Keratinocyte (primary cell): ENCODE data around the gene FGF8. TPM values are rescaled to one million over a fixed set of nuclear protein-coding genes. Genes with fewer than 3 reads are reported as not detected.

Experiments
- DNase-seq: peaks from one replicate; pipeline ENCODE4 v3.0.0-alpha.2; 2011; ENCODE audit warnings: low read depth, missing footprints, low spot score
- FAIRE-seq: peaks from 2 replicates; lab custom pipeline; 2011; peaks lifted over from hg19 to GRCh38; lab: Jason Lieb, UNC
- H2AFZ ChIP-seq: 2 replicates; pipeline ENCODE4 v1.6.0; 2012; ENCODE audit warnings: low read length, control low read depth, inconsistent platforms; ENCODE audit not compliant: control insufficient read depth
- H3K27ac ChIP-seq: 2 replicates; pipeline ENCODE4 v1.5.1; 2011; ENCODE audit warnings: low read length; ENCODE audit not compliant: control insufficient read depth, insufficient read depth
- H3K27me3 ChIP-seq: 3 replicates; pipeline ENCODE4 v1.6.0; 2011; ENCODE audit warnings: low read length; ENCODE audit not compliant: control insufficient read depth, insufficient read depth; ENCODE audit errors: extremely low read depth
- H3K36me3 ChIP-seq, 2 experiments: 2 replicates in 1 of 2; 3 replicates in 1 of 2; pipeline ENCODE4 v1.5.1; 2011; ENCODE audit warnings: low read length in 2 of 2, mild to moderate bottlenecking in 1 of 2; ENCODE audit not compliant: control insufficient read depth in 2 of 2, insufficient read depth in 2 of 2; ENCODE audit errors: extremely low read depth in 1 of 2
- H3K4me1 ChIP-seq: 3 replicates; pipeline ENCODE4 v1.5.1; 2011; ENCODE audit warnings: low read length; ENCODE audit not compliant: control insufficient read depth, insufficient read depth; ENCODE audit errors: extremely low read depth
- H3K4me2 ChIP-seq: 3 replicates; pipeline ENCODE4 v1.6.0; 2011; ENCODE audit warnings: low read depth, low read length; ENCODE audit not compliant: control insufficient read depth, insufficient read depth; ENCODE audit errors: extremely low read depth
- H3K4me3 ChIP-seq, 3 experiments: fragments of 200-600 bp in 1 of 3; sonication (generic) in 1 of 3; 2 replicates in 2 of 3; 3 replicates in 1 of 3; pipeline ENCODE4 v1.5.1; 2011 to 2016; ENCODE audit warnings: low read length in 3 of 3, mild to moderate bottlenecking in 3 of 3, control low read depth in 2 of 3, inconsistent platforms in 1 of 3, low read depth in 1 of 3, mixed read lengths in 1 of 3, mixed run types in 1 of 3, moderate library complexity in 1 of 3; ENCODE audit not compliant: control insufficient read depth in 2 of 3, insufficient read depth in 2 of 3; ENCODE audit errors: extremely low read depth in 1 of 3
- H3K79me2 ChIP-seq: 2 replicates; pipeline ENCODE4 v1.6.0; 2012; ENCODE audit warnings: low read length; ENCODE audit not compliant: control insufficient read depth, insufficient read depth
- H3K9ac ChIP-seq: 3 replicates; pipeline ENCODE4 v1.6.0; 2011; ENCODE audit warnings: low read length; ENCODE audit not compliant: control insufficient read depth, insufficient read depth; ENCODE audit errors: extremely low read depth
- H3K9me1 ChIP-seq: 3 replicates; pipeline ENCODE4 v1.6.0; 2011; ENCODE audit warnings: low read length; ENCODE audit not compliant: control insufficient read depth, insufficient read depth; ENCODE audit errors: extremely low read depth
- H3K9me3 ChIP-seq: 2 replicates; pipeline ENCODE4 v1.5.1; 2012; ENCODE audit warnings: low read depth, low read length; ENCODE audit not compliant: control insufficient read depth
- H4K20me1 ChIP-seq: 3 replicates; pipeline ENCODE4 v1.6.0; 2011; ENCODE audit warnings: low read length; ENCODE audit not compliant: control insufficient read depth, insufficient read depth; ENCODE audit errors: extremely low read depth
- CTCF ChIP-seq, 3 experiments: IDR thresholded peaks in 1 of 3; conservative IDR thresholded peaks in 1 of 3; optimal IDR thresholded peaks in 1 of 3; 2 replicates in 2 of 3; 3 replicates in 1 of 3; pipeline versions ENCODE3 to v1.5.1; 2011; ENCODE audit warnings: low read length in 3 of 3, mild to moderate bottlenecking in 3 of 3, moderate library complexity in 2 of 3, control low read depth in 1 of 3, inconsistent platforms in 1 of 3; ENCODE audit not compliant: insufficient read depth in 2 of 3; ENCODE audit errors: extremely low read depth in 1 of 3
- EZH2 ChIP-seq: IDR thresholded peaks from one replicate; pipeline ENCODE4 v1.6.1; 2012; ENCODE audit warnings: inconsistent platforms, mild to moderate bottlenecking, low read length, moderate library complexity
- dilution Hi-C: fragments of 300-500 bp; cut with MboI; formaldehyde crosslinking; loops from one replicate; pipeline ENCODE4 v1.7.0; 2020; ENCODE audit warnings: low sequenced_read_pairs; ENCODE audit not compliant: extremely low pct_ligation_motif_present
- polyA plus RNA-seq, 5 experiments: library from polyadenylated mRNA; depleted of rRNA in 3 of 5; stranded (reverse) in 3 of 5; stranded (forward) in 1 of 5; unstranded in 1 of 5; fragments of >200 nt; gene quantifications; 1 replicate in 1 of 5; 2 replicates in 3 of 5; 3 replicates in 1 of 5; pipeline versions ENCODE4 v1.2.1 to v1.2.3, GENCODE V29; 2011 to 2012; ENCODE audit warnings: missing spikeins in 2 of 5, low read depth in 1 of 5, low replicate concordance in 1 of 5

Gene FGF8
- polyA plus RNA-seq, 1 donor (not counting 4 experiments of a cell fraction or from before 2014, with no cell fraction given), result not detected

- H3K4me2 ChIP-seq, result peak overlapping the region; percentile 78
- no peak for DNase-seq
Observed at GRCh38 chr10:101779544-101780186, 3.8 kb upstream of the FGF8 start.

GRCh38 chr10:101778781-101779543 lies 3.0 kb upstream of the FGF8 start:
- peaks cover 19% of the 10 kb centered on the region for H4K20me1 ChIP-seq
- FAIRE-seq (no peak), DNase-seq (no peak)
- H3K27ac ChIP-seq, result no peak overlapping the region
- peaks cover 5 to 10% of the 10 kb centered on the region in 2 experiments for H3K36me3 ChIP-seq
- peaks cover 11% of the 10 kb centered on the region for H3K79me2 ChIP-seq
- dilution Hi-C loops, result no loop called here
- H3K9ac ChIP-seq, result no peak overlapping the region
- peak overlapping the region; percentile 78 for H3K4me2 ChIP-seq
- peak overlapping the region in 2 of 3 experiments; percentile 35 to 56 for H3K4me3 ChIP-seq
- H2AFZ ChIP-seq, result peak overlapping the region; percentile 49
- H3K9me3 ChIP-seq, result no peaks in the 10 kb centered on the region
- peaks cover 39% of the 10 kb centered on the region for H3K27me3 ChIP-seq
- no peak for TF ChIP-seq CTCF (optimal IDR thresholded peaks at IDR 0.05 in 1 of 3, IDR thresholded peaks at IDR 0.05 in 1 of 3, conservative IDR thresholded peaks at IDR 0.05 in 1 of 3; ENCODE audit: extremely low read depth in 1 of 3, insufficient read depth in 2 of 3, low read length in 3 of 3)
- TF ChIP-seq EZH2, result peak; percentile 20
- H3K9me1 ChIP-seq, result no peaks in the 10 kb centered on the region
- peaks cover 46% of the 10 kb centered on the region for H3K4me1 ChIP-seq

More at GRCh38 chr10:101779544-101780186, 3.8 kb upstream of the FGF8 start:
- H3K4me1 ChIP-seq, result peaks cover 51% of the 10 kb centered on the region
- peaks cover 11% of the 10 kb centered on the region for H3K79me2 ChIP-seq
- no peaks in the 10 kb centered on the region for H3K9me1 ChIP-seq
- peaks cover 32% of the 10 kb centered on the region for H3K27me3 ChIP-seq
- peaks cover 10% of the 10 kb centered on the region in 2 experiments for H3K36me3 ChIP-seq
- H3K4me3 ChIP-seq, result peak overlapping the region in 2 of 3 experiments; percentile 29 to 56
- H3K9me3 ChIP-seq, result no peaks in the 10 kb centered on the region
- no peak overlapping the region for H3K9ac ChIP-seq
- no peak overlapping the region for H3K27ac ChIP-seq
- H4K20me1 ChIP-seq, result peaks cover 18% of the 10 kb centered on the region
- H2AFZ ChIP-seq, result peak overlapping the region; percentile 40
- no peak for FAIRE-seq
- dilution Hi-C loops, result no loop called here
- TF ChIP-seq CTCF (optimal IDR thresholded peaks at IDR 0.05 in 1 of 3, IDR thresholded peaks at IDR 0.05 in 1 of 3, conservative IDR thresholded peaks at IDR 0.05 in 1 of 3; ENCODE audit: extremely low read depth in 1 of 3, insufficient read depth in 2 of 3, low read length in 3 of 3) (peak; percentile 60 to 96 (median 87)), EZH2 (no peak)
